IMR-90 (cell line): ENCODE results near the gene PRMT7. TPM values are rescaled to one million over a fixed set of nuclear protein-coding genes. Genes with fewer than 3 reads are reported as not detected.

Source experiments
- ATAC-seq: fragments of 200-7000 bp; cut with Tn5 transposase; 2 replicates; pipeline ENCODE4 v1.9.1; 2020; ENCODE audit warnings: low read depth, mild to moderate bottlenecking, moderate library complexity
- BruUV-seq: library from RNA; stranded (reverse); fragments of 400-500 nt; replicated peaks from 2 replicates; lab custom pipeline; 2021; lab: Mats Ljungman, UMichigan
- CTCF ChIA-PET: fragments of 300-600 bp; formaldehyde crosslinking; extraction: SDS; loops from one replicate; lab custom pipeline; 2021; ENCODE audit warnings: antibody characterized with exemption; lab: Yijun Ruan, JAX
- POLR2A ChIA-PET: fragments of 300-600 bp; sonication (Branson Sonifier 250); formaldehyde crosslinking; loops from one replicate; lab custom pipeline; 2022; ENCODE audit warnings: antibody characterized with exemption; ENCODE audit not compliant: unreplicated experiment; lab: Charles Lee
- DNase-seq: peaks from one replicate; pipeline ENCODE4 v3.0.0; 2013
- H2AFZ ChIP-seq: replicated peaks from 2 replicates; pipeline ENCODE3; 2013; ENCODE audit warnings: low read length, mild to moderate bottlenecking; ENCODE audit not compliant: poor library complexity
- H2AK5ac ChIP-seq: 2 replicates; pipeline ENCODE4 v1.6.1; 2013; ENCODE audit warnings: low read depth, low read length, inconsistent platforms
- H2AK9ac ChIP-seq: replicated peaks from 2 replicates; pipeline ENCODE3; 2013; ENCODE audit warnings: mild to moderate bottlenecking, low read depth, low read length, moderate library complexity; ENCODE audit not compliant: poor library complexity
- H2BK120ac ChIP-seq: 2 replicates; pipeline ENCODE4 v1.6.1; 2013; ENCODE audit warnings: low read depth, low read length, inconsistent platforms
- H2BK15ac ChIP-seq: 3 replicates; pipeline ENCODE4 v1.6.1; 2013; ENCODE audit warnings: low read depth, low read length, inconsistent platforms
- H2BK20ac ChIP-seq: 2 replicates; pipeline ENCODE4 v1.6.1; 2013; ENCODE audit warnings: low read depth, mild to moderate bottlenecking, inconsistent platforms, low read length, moderate library complexity
- H2BK5ac ChIP-seq: 2 replicates; pipeline ENCODE4 v1.6.1; 2013; ENCODE audit warnings: mild to moderate bottlenecking, low read depth, low read length, inconsistent platforms; ENCODE audit not compliant: poor library complexity, severe bottlenecking
- H3K14ac ChIP-seq: replicated peaks from 2 replicates; pipeline ENCODE4 v1.6.1; 2013; ENCODE audit warnings: low read depth, low read length, inconsistent platforms
- H3K18ac ChIP-seq: 2 replicates; pipeline ENCODE4 v1.6.1; 2013; ENCODE audit warnings: low read depth, low read length, control low read depth
- H3K23ac ChIP-seq: 2 replicates; pipeline ENCODE4 v1.6.1; 2013; ENCODE audit warnings: low read depth, low read length, inconsistent platforms
- H3K27ac ChIP-seq: 2 replicates; pipeline ENCODE4 v1.5.1; 2013; ENCODE audit warnings: mild to moderate bottlenecking, control low read depth, low read length; ENCODE audit not compliant: insufficient read depth
- H3K27me3 ChIP-seq: 2 replicates; pipeline ENCODE4 v1.6.1; 2013; ENCODE audit warnings: low read length; ENCODE audit not compliant: control insufficient read depth, insufficient read depth
- H3K36me3 ChIP-seq: 2 replicates; pipeline ENCODE4 v1.6.1; 2013; ENCODE audit warnings: low read length, mixed read lengths; ENCODE audit not compliant: control insufficient read depth, insufficient read depth
- H3K4ac ChIP-seq: 2 replicates; pipeline ENCODE4 v1.6.1; 2013; ENCODE audit warnings: low read depth, low read length, inconsistent platforms
- H3K4me1 ChIP-seq: 2 replicates; pipeline ENCODE4 v1.6.1; 2013; ENCODE audit warnings: low read length, mixed read lengths; ENCODE audit not compliant: control insufficient read depth, insufficient read depth
- H3K4me2 ChIP-seq: 2 replicates; pipeline ENCODE4 v1.6.1; 2013; ENCODE audit warnings: low read depth, mild to moderate bottlenecking, control low read depth, low read length, moderate library complexity
- H3K4me3 ChIP-seq: 2 replicates; pipeline ENCODE4 v1.5.1; 2013; ENCODE audit warnings: low read depth, mild to moderate bottlenecking, control low read depth, low read length, moderate library complexity; ENCODE audit not compliant: insufficient read depth
- H3K56ac ChIP-seq: 2 replicates; pipeline ENCODE4 v1.6.1; 2013; ENCODE audit warnings: low read length, inconsistent platforms; ENCODE audit not compliant: insufficient read depth; ENCODE audit errors: extremely low read depth
- H3K79me1 ChIP-seq, 2 experiments: 2 replicates each; pipeline ENCODE4 v1.6.1; 2013; ENCODE audit warnings: low read length in 2 of 2, inconsistent platforms in 1 of 2, low read depth in 1 of 2
- H3K9ac ChIP-seq: 2 replicates; pipeline ENCODE4 v1.6.1; 2013; ENCODE audit warnings: low read depth, low read length, control low read depth
- H3K9me1 ChIP-seq: 2 replicates; pipeline ENCODE4 v1.6.1; 2013; ENCODE audit warnings: low read length, inconsistent platforms; ENCODE audit not compliant: insufficient read depth
- H3K9me3 ChIP-seq: 2 replicates; pipeline ENCODE4 v1.6.1; 2013; ENCODE audit warnings: low read length; ENCODE audit not compliant: control insufficient read depth, insufficient read depth
- H4K20me1 ChIP-seq: 2 replicates; pipeline ENCODE4 v1.6.1; 2013; ENCODE audit warnings: low read length, inconsistent platforms; ENCODE audit not compliant: insufficient read depth
- H4K5ac ChIP-seq: 2 replicates; pipeline ENCODE4 v1.6.1; 2013; ENCODE audit warnings: mild to moderate bottlenecking, low read depth, low read length, control low read depth
- H4K8ac ChIP-seq, 2 experiments: 2 replicates each; pipeline ENCODE4 v1.6.1; 2013; ENCODE audit warnings: low read depth in 2 of 2, low read length in 2 of 2, control low read depth in 1 of 2, inconsistent platforms in 1 of 2
- H4K91ac ChIP-seq: 2 replicates; pipeline ENCODE4 v1.6.1; 2013; ENCODE audit warnings: low read depth, low read length, inconsistent platforms; ENCODE audit not compliant: insufficient read depth
- BHLHE40 ChIP-seq: fragments of 150-350 bp; IDR thresholded peaks from 2 replicates; pipeline ENCODE4 v1.6.1; 2016; ENCODE audit warnings: mild to moderate bottlenecking, low read depth, low read length
- CEBPB ChIP-seq: IDR thresholded peaks from 2 replicates; pipeline ENCODE4 v1.6.1; 2012; ENCODE audit warnings: low read depth, low read length, improper control_type of control experiment
- CHD1 ChIP-seq: IDR thresholded peaks from 2 replicates; pipeline ENCODE4 v1.6.1; 2012; ENCODE audit warnings: low read depth, low read length, improper control_type of control experiment
- CTCF ChIP-seq: conservative IDR thresholded peaks from 2 replicates; pipeline ENCODE4 v1.5.1; 2012; ENCODE audit warnings: mild to moderate bottlenecking, low read depth, low read length, improper control_type of control experiment
- FOS ChIP-seq: fragments of 150-350 bp; IDR thresholded peaks from 2 replicates; pipeline ENCODE4 v1.6.1; 2016; ENCODE audit warnings: low read depth, low read length
- MAFK ChIP-seq: IDR thresholded peaks from 2 replicates; pipeline ENCODE4 v1.6.1; 2012; ENCODE audit warnings: low read depth, low read length, improper control_type of control experiment
- MAZ ChIP-seq: IDR thresholded peaks from 2 replicates; pipeline ENCODE4 v1.6.1; 2012; ENCODE audit warnings: low read depth, mild to moderate bottlenecking, low read length, improper control_type of control experiment, moderate library complexity, borderline replicate concordance
- MXI1 ChIP-seq: IDR thresholded peaks from 2 replicates; pipeline ENCODE4 v1.6.1; 2012; ENCODE audit warnings: low read depth, mild to moderate bottlenecking, low read length, moderate library complexity, borderline replicate concordance
- NFE2L2 ChIP-seq: fragments of 150-350 bp; IDR thresholded peaks from 2 replicates; pipeline ENCODE4 v1.6.1; 2016; ENCODE audit warnings: low read depth, mild to moderate bottlenecking, low read length
- POLR2A ChIP-seq: IDR thresholded peaks from 2 replicates; pipeline ENCODE4 v1.6.1; 2012; ENCODE audit warnings: mild to moderate bottlenecking, low read depth, low read length
- RAD21 ChIP-seq: IDR thresholded peaks from 2 replicates; pipeline ENCODE4 v1.6.1; 2012; ENCODE audit warnings: low read length, improper control_type of control experiment
- RCOR1 ChIP-seq: IDR thresholded peaks from 2 replicates; pipeline ENCODE4 v1.6.1; 2012; ENCODE audit warnings: mild to moderate bottlenecking, low read length, improper control_type of control experiment; ENCODE audit not compliant: insufficient replicate concordance
- RFX5 ChIP-seq: IDR thresholded peaks from 2 replicates; pipeline ENCODE4 v1.8.0; 2012; ENCODE audit warnings: low read depth, mild to moderate bottlenecking, low read length, moderate library complexity
- SMC3 ChIP-seq: fragments of 150-350 bp; IDR thresholded peaks from 2 replicates; pipeline ENCODE4 v1.6.1; 2016; ENCODE audit warnings: low read depth, mild to moderate bottlenecking, antibody characterized with exemption, low read length, moderate library complexity
- WGBS, 2 experiments: methylation state at CpG; one replicate each; pipeline versions ENCODE4 v1.1.5 to v1.1.7; 2013; ENCODE audit warnings: missing lambda C conversion rate in 2 of 2; ENCODE audit not compliant: insufficient read length in 1 of 2; ENCODE audit errors: extremely low coverage in 2 of 2; 5-methylcytosine and 5-hydroxymethylcytosine counted together
- dilution Hi-C: fragments of 300-500 bp; cut with HindIII; formaldehyde crosslinking; loops from one replicate; pipeline ENCODE4 v1.14.3; 2018; ENCODE audit warnings: low sequenced_read_pairs; ENCODE audit not compliant: unreplicated experiment
- in situ Hi-C: fragments of 300-500 bp; cut with MboI; formaldehyde crosslinking; loops from 3 replicates; pipeline ENCODE4 v1.14.3; 2019; ENCODE audit warnings: low sequenced_read_pairs, inconsistent platforms, mixed read lengths
- intact Hi-C: fragments of 100-400 bp; cut with micrococcal nuclease; formaldehyde crosslinking; loops from 2 replicates; pipeline ENCODE4 v1.10.0; 2022
- polyA plus RNA-seq, 3 experiments: library from polyadenylated mRNA; depleted of rRNA; stranded (reverse); fragments of >200 nt; gene quantifications; 2 replicates each; pipeline ENCODE4 v1.2.3, GENCODE V29; 2012; ENCODE audit warnings: low replicate concordance in 1 of 3
- total RNA-seq: library from RNA; depleted of rRNA; stranded (reverse); fragments of >200 nt; gene quantifications from 2 replicates; pipeline ENCODE4 v1.2.3, GENCODE V29; 2012
- TF ChIP-seq, protein P1 (sequence below): fragments of 150-350 bp; IDR thresholded peaks from 2 replicates; pipeline ENCODE4 v1.6.1; 2017; ENCODE audit warnings: mild to moderate bottlenecking, antibody characterized with exemption, low read length, low read depth
- TF ChIP-seq, protein P2 (sequence below): fragments of 150-350 bp; IDR thresholded peaks from 2 replicates; pipeline ENCODE4 v1.6.1; 2016; ENCODE audit warnings: low read depth, mild to moderate bottlenecking, low read length, moderate library complexity, borderline replicate concordance

The PRMT7 gene
- total and polyA plus RNA-seq, 2 of the 4 experiments (the other 2 are of a cell fraction): 63.1 to 68.6 TPM

DNA sequence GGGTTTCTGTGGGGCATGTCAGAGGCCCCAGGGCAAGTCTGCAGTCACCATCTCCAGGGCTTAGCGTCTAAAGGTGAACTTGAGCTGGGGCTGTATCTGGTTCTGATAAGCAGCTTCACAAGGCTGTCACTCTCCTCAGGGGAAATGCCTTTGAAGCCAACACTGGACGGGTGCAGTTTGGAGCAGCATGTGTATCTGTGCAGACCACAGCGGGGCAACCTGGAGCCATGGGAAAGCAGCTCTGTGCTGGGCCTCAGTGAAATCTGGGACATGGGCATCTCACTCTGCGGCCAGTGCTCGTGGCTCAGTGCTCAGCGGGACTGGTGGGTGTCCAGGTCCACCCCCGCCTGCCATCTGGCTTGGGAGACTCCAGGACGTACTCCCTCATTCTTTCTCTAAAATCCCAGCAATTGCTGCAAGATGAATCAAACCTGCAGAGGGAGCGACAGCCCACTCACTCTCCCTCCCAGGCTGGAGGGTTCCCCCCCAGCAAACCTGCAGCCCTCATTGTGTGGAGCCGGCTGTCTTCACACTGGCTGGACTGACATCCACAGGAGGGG lies 63.5 kb downstream of the PRMT7 start:
- H4K8ac ChIP-seq: no peak overlapping the region
- no peaks in the 10 kb centered on the region for H3K9me3 ChIP-seq
- no peak overlapping the region for H2AK5ac ChIP-seq
- H2AK9ac ChIP-seq: no peak overlapping the region
- intact Hi-C loops (no loop called here), dilution Hi-C loops (no loop called here), in situ Hi-C loops (no loop called here)
- H3K4me1 ChIP-seq: no peaks in the 10 kb centered on the region
- no peak overlapping the region for H3K4me3 ChIP-seq
- H4K20me1 ChIP-seq: no peaks in the 10 kb centered on the region
- H4K5ac ChIP-seq: no peak overlapping the region
- POLR2A ChIA-PET: no interaction called here
- H2BK120ac ChIP-seq: no peak overlapping the region
- H2BK20ac ChIP-seq: no peak overlapping the region
- H3K9me1 ChIP-seq: no peaks in the 10 kb centered on the region
- H3K9ac ChIP-seq: no peak overlapping the region
- no peak overlapping the region for H3K27ac ChIP-seq
- H3K56ac ChIP-seq: no peak overlapping the region
- no peak overlapping the region for H3K14ac ChIP-seq
- H3K4ac ChIP-seq: no peak overlapping the region
- no peak overlapping the region for H2BK15ac ChIP-seq
- no peaks in the 10 kb centered on the region for H3K79me1 ChIP-seq
- no peak overlapping the region for H4K91ac ChIP-seq
- 48% methylated on average over 5 of the region's 10 CpGs; no CpG with 5 or more reads in 1 of the 2 experiments for WGBS, 2 experiments
- no TSS peak for BruUV-seq
- H3K23ac ChIP-seq: no peak overlapping the region
- ATAC-seq: no peak
- no peaks in the 10 kb centered on the region for H3K36me3 ChIP-seq
- no peak for DNase-seq
- H3K18ac ChIP-seq: no peak overlapping the region
- no peak overlapping the region for H2AFZ ChIP-seq
- H3K27me3 ChIP-seq: peaks cover 52% of the 10 kb centered on the region
- TF ChIP-seq CHD1: no peak
- TF ChIP-seq BHLHE40: no peak
- no peak for TF ChIP-seq MAZ
- TF ChIP-seq, protein P1, sequence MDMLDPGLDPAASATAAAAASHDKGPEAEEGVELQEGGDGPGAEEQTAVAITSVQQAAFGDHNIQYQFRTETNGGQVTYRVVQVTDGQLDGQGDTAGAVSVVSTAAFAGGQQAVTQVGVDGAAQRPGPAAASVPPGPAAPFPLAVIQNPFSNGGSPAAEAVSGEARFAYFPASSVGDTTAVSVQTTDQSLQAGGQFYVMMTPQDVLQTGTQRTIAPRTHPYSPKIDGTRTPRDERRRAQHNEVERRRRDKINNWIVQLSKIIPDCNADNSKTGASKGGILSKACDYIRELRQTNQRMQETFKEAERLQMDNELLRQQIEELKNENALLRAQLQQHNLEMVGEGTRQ: no peak
- TF ChIP-seq NFE2L2: no peak
- no peak for TF ChIP-seq CEBPB
- no peak for TF ChIP-seq RFX5
- no peak for TF ChIP-seq RAD21
- TF ChIP-seq RCOR1: no peak
- no peak for TF ChIP-seq POLR2A
- TF ChIP-seq CTCF: no peak
- TF ChIP-seq MAFK: no peak
- TF ChIP-seq SMC3: no peak
- no peak for TF ChIP-seq MXI1
- TF ChIP-seq, protein P2, sequence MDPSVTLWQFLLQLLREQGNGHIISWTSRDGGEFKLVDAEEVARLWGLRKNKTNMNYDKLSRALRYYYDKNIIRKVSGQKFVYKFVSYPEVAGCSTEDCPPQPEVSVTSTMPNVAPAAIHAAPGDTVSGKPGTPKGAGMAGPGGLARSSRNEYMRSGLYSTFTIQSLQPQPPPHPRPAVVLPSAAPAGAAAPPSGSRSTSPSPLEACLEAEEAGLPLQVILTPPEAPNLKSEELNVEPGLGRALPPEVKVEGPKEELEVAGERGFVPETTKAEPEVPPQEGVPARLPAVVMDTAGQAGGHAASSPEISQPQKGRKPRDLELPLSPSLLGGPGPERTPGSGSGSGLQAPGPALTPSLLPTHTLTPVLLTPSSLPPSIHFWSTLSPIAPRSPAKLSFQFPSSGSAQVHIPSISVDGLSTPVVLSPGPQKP: no peak
- no peak for TF ChIP-seq FOS
- H3K4me2 ChIP-seq: no peak overlapping the region
- CTCF ChIA-PET: interaction anchor here (0.7 to 1.4 kb wide), 2 partner anchors 10 to 136 kb away, joined by 3 to 5 read pairs; no protein-coding TSS in a partner anchor
- H2BK5ac ChIP-seq: no peak overlapping the region
